Lower leg skin (tissue), 3 donors: Measurements from ENCODE around the gene JAG2.

Experiments
- POLR2A ChIP-seq, 2 donors: fragments of 450-650 bp; IDR thresholded peaks; one replicate each; pipeline ENCODE4 v1.6.1; 2016 to 2017; ENCODE audit warnings: antibody characterized with exemption in 2 of 2, mild to moderate bottlenecking in 1 of 2, moderate library complexity in 1 of 2
- TF ChIP-seq, protein P1 (sequence below), 3 donors: fragments of 450-650 bp; IDR thresholded peaks; one replicate each; pipeline ENCODE4 v1.5.1; 2016; ENCODE audit warnings: antibody characterized with exemption in 3 of 3, mild to moderate bottlenecking in 3 of 3, moderate library complexity in 2 of 3

DNA sequence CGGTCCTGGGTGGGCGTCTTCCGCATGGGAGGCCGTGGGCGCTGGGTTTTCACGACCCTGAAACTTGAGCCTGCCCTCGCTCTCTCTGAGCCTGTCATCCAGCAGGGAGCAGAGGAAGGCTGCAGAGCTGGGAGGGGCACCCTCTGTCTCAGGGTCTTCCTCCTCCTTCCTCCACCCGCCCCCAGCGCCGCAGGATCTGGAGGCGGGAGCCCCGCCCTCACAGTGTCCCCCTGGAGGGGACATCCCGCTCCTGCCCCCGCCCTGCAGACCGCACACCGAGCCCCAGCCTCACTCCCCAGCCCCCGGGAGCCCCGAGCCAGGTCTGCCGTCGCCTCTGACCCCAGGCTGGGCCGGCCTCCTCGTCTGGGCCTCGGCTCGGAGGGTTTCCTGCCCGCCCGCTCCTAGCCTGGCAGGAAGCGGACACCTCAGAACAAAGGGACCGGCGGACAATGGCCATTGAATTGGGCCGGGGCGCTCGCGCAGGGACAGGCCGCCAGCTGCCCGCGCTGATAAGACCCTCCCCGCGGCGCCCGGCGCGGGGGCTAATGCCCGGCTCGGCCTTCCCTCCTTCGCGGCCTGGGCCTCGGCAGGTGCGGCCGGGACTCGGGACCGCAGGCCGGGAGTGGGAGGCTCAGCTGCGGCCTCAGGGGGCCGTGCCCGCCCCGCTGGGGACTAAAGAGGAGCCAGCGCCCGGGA, 27.8 kb upstream of the JAG2 start:
- TF ChIP-seq POLR2A (IDR thresholded peaks at IDR 0.05) = no peak
- TF ChIP-seq, protein P1, sequence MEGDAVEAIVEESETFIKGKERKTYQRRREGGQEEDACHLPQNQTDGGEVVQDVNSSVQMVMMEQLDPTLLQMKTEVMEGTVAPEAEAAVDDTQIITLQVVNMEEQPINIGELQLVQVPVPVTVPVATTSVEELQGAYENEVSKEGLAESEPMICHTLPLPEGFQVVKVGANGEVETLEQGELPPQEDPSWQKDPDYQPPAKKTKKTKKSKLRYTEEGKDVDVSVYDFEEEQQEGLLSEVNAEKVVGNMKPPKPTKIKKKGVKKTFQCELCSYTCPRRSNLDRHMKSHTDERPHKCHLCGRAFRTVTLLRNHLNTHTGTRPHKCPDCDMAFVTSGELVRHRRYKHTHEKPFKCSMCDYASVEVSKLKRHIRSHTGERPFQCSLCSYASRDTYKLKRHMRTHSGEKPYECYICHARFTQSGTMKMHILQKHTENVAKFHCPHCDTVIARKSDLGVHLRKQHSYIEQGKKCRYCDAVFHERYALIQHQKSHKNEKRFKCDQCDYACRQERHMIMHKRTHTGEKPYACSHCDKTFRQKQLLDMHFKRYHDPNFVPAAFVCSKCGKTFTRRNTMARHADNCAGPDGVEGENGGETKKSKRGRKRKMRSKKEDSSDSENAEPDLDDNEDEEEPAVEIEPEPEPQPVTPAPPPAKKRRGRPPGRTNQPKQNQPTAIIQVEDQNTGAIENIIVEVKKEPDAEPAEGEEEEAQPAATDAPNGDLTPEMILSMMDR (IDR thresholded peaks at IDR 0.05) = no peak
